ENCODE results near the gene RGCC. TPM values are rescaled to one million over a fixed set of nuclear protein-coding genes. Genes with fewer than 3 reads are reported as not detected.
"Not testable (repeated sequence)": the region's sequence is repeated elsewhere in the genome, so short reads cannot be mapped to it uniquely, and the experiment has no call there.

Gene RGCC
- total and polyA plus RNA-seq, 7 experiments from 2014 or later = 45.9 to 402 (median 197) TPM

DNA sequence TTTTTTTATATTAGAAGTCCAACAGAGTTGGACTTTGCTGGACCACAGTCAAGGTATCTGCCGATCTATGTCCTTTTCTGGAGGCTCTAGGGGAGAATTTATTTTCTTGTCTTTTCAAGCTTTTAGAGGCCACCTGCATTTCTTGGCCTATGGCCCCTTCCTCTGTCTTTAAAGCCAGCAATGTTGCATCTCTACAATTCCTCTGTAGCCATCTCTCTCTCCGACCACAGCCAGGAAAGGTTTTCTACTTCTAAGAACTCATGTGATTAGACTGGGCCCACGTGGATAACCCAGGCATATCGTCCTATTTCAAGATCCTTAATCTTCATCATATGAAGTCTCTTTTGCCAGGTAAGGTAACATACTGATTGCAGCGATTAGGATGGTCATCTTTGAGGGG lies 43.5 kb upstream of the RGCC start:
- Mint-ChIP-seq H3K4me1 (peaks cover 0 to 4% (median 0%) of the 10 kb centered on the region in 7 donors), H3K27me3 (peaks cover 0 to 4% (median 0%) of the 10 kb centered on the region in 5 donors), H3K4me3 (no peak overlapping the region), H3K9me3 (peaks cover 0 to 6% (median 0%) of the 10 kb centered on the region in 11 donors), H3K27ac (no peak overlapping the region), H3K36me3 (peaks cover 0 to 3% (median 0%) of the 10 kb centered on the region in 5 donors)
- Histone ChIP-seq H3K27me3 (ENCODE audit: control insufficient read depth in 2 of 2, insufficient read depth in 2 of 2, low read length in 2 of 2) (no peaks in the 10 kb centered on the region), H3K27ac (ENCODE audit: low read depth, low read length) (no peak overlapping the region), H3K9me3 (ENCODE audit: control insufficient read depth in 2 of 3, low read length in 3 of 3) (no peaks in the 10 kb centered on the region), H3K36me3 (ENCODE audit: control insufficient read depth in 2 of 3, insufficient read depth in 3 of 3, low read length in 3 of 3) (no peaks in the 10 kb centered on the region), H3K4me3 (ENCODE audit: low read length) (no peak overlapping the region), H3K4me1 (ENCODE audit: control insufficient read depth in 2 of 2, insufficient read depth in 2 of 2, low read length in 2 of 2) (no peaks in the 10 kb centered on the region)
- ATAC-seq = no peak
- intact Hi-C loops (cut with micrococcal nuclease) = no loop called here
- DNase-seq = no peak
- CTCF ChIA-PET = interaction anchor here (1.9 to 2.7 kb wide), 2 partner anchors 174 to 239 kb away, joined by 6 to 9 read pairs; no protein-coding TSS in a partner anchor
- POLR2A ChIA-PET = interaction anchor here (0.8 kb wide), 1 partner anchor 303 kb away, joined by 4 read pairs; no protein-coding TSS in a partner anchor

DNA sequence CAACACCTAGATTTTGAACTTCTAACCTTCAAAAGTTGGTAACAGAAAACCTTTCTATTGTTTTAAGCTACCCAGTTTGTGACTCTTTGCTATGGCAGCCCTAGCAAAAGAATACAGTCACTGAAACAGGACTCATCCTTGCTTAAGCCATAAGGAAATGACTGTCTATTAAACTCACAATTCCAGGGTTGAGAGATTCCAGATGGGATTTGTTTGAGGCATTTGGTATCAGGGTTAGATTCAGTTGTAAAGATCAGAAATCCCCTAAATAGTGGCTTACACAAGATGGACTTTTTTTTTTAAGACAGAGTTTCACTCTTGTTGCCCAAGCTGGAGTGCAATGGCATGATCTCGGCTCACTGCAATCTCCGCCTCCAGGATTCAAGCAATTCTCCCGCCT lies 41.1 kb upstream of the RGCC start:
- no peaks in the 10 kb centered on the region for H3K4me1 ChIP-seq (ENCODE audit: control insufficient read depth in 2 of 2, insufficient read depth in 2 of 2, low read length in 2 of 2)
- POLR2A ChIA-PET = interaction anchor here (0.6 to 0.7 kb wide), 3 partner anchors 241 to 639 kb away, joined by 3 read pairs; no protein-coding TSS in a partner anchor
- H3K9me3 ChIP-seq (ENCODE audit: control insufficient read depth in 2 of 3, low read length in 3 of 3) = no peaks in the 10 kb centered on the region
- DNase-seq = no peak
- no peaks in the 10 kb centered on the region for H3K27me3 ChIP-seq (ENCODE audit: control insufficient read depth in 2 of 2, insufficient read depth in 2 of 2, low read length in 2 of 2)
- Mint-ChIP-seq H3K27ac (no peak overlapping the region), H3K4me3 (no peak overlapping the region), H3K27me3 (no peaks in the 10 kb centered on the region), H3K9me3 (peaks cover 0 to 6% (median 0%) of the 10 kb centered on the region in 11 donors), H3K4me1 (peaks cover 0 to 5% (median 0%) of the 10 kb centered on the region in 7 donors), H3K36me3 (peaks cover 0 to 3% (median 0%) of the 10 kb centered on the region in 5 donors)
- no peaks in the 10 kb centered on the region for H3K36me3 ChIP-seq (ENCODE audit: control insufficient read depth in 2 of 3, insufficient read depth in 3 of 3, low read length in 3 of 3)
- no peak overlapping the region for H3K4me3 ChIP-seq (ENCODE audit: low read length)
- ATAC-seq = no peak
- H3K27ac ChIP-seq (ENCODE audit: low read depth, low read length) = no peak overlapping the region
- CTCF ChIA-PET = interaction anchor here (0.6 kb wide), 1 partner anchor 162 kb away, joined by 3 read pairs; no protein-coding TSS in a partner anchor
- intact Hi-C loops (cut with micrococcal nuclease) = no loop called here

DNA sequence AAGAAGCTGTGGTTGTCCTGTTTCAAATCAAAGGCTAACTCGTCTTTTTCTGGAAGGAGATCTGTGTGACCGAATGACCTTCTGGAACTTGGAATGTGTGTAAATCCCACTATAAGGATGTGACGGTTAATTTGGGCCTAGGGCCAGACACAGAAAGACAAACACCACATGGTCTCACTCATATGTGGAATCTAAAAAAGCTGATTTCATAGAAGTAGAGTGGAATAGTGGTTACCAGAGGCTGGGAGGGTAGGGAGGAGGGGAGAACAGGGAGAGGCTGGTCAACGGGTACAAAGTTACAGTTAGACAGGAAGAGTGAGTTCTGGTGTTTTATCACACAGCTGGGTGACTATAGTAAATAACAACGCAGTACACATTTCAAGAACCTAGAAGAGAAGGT lies 39.3 kb upstream of the RGCC start:
- Mint-ChIP-seq H3K9me3 (peaks cover 0 to 6% (median 0%) of the 10 kb centered on the region in 11 donors), H3K27ac (no peak overlapping the region), H3K4me1 (peaks cover 0 to 3% (median 0%) of the 10 kb centered on the region in 7 donors), H3K27me3 (no peaks in the 10 kb centered on the region), H3K4me3 (no peak overlapping the region), H3K36me3 (peaks cover 0 to 3% (median 0%) of the 10 kb centered on the region in 5 donors)
- DNase-seq = no peak
- Histone ChIP-seq H3K4me3 (ENCODE audit: low read length) (no peak overlapping the region), H3K4me1 (ENCODE audit: control insufficient read depth in 2 of 2, insufficient read depth in 2 of 2, low read length in 2 of 2) (no peaks in the 10 kb centered on the region), H3K9me3 (ENCODE audit: control insufficient read depth in 2 of 3, low read length in 3 of 3) (no peaks in the 10 kb centered on the region), H3K27ac (ENCODE audit: low read depth, low read length) (no peak overlapping the region), H3K27me3 (ENCODE audit: control insufficient read depth in 2 of 2, insufficient read depth in 2 of 2, low read length in 2 of 2) (no peaks in the 10 kb centered on the region), H3K36me3 (ENCODE audit: control insufficient read depth in 2 of 3, insufficient read depth in 3 of 3, low read length in 3 of 3) (no peaks in the 10 kb centered on the region)
- intact Hi-C loops (cut with micrococcal nuclease) = no loop called here
- ChIA-PET POLR2A (no interaction called here), CTCF (no interaction called here)
- ATAC-seq = no peak

DNA sequence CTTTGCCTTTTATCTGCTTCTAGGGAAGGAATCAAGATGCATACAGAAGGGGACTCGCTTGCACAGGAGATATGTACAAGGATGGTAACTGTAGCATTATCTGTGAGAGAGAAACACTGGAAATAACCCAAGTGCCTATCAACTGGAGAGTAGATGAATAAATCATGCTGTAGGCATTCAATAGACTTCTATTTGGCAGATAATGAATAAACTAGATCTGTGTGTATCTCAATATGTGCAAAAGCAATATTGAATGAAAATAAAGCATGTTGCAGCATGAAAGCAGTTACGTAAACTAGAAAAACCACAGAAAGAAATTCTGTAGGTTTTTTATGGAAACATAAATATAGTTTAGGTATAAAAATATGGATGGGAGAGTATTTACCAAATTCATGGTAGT lies 38.6 kb upstream of the RGCC start:
- ATAC-seq (no peak), DNase-seq (no peak)
- H3K9me3 ChIP-seq (ENCODE audit: control insufficient read depth in 2 of 3, low read length in 3 of 3) = no peaks in the 10 kb centered on the region
- intact Hi-C loops (cut with micrococcal nuclease) = no loop called here
- H3K27ac ChIP-seq (ENCODE audit: low read depth, low read length) = no peak overlapping the region
- H3K4me1 ChIP-seq (ENCODE audit: control insufficient read depth in 2 of 2, insufficient read depth in 2 of 2, low read length in 2 of 2) = no peaks in the 10 kb centered on the region
- H3K36me3 ChIP-seq (ENCODE audit: control insufficient read depth in 2 of 3, insufficient read depth in 3 of 3, low read length in 3 of 3) = no peaks in the 10 kb centered on the region
- POLR2A ChIA-PET = no interaction called here
- Mint-ChIP-seq H3K27ac (no peak overlapping the region), H3K27me3 (no peaks in the 10 kb centered on the region), H3K9me3 (peaks cover 0 to 6% (median 0%) of the 10 kb centered on the region in 11 donors), H3K36me3 (peaks cover 0 to 3% (median 0%) of the 10 kb centered on the region in 5 donors), H3K4me3 (no peak overlapping the region), H3K4me1 (peaks cover 0 to 3% (median 0%) of the 10 kb centered on the region in 7 donors)
- no peaks in the 10 kb centered on the region for H3K27me3 ChIP-seq (ENCODE audit: control insufficient read depth in 2 of 2, insufficient read depth in 2 of 2, low read length in 2 of 2)
- CTCF ChIA-PET = no interaction called here
- H3K4me3 ChIP-seq (ENCODE audit: low read length) = no peak overlapping the region

DNA sequence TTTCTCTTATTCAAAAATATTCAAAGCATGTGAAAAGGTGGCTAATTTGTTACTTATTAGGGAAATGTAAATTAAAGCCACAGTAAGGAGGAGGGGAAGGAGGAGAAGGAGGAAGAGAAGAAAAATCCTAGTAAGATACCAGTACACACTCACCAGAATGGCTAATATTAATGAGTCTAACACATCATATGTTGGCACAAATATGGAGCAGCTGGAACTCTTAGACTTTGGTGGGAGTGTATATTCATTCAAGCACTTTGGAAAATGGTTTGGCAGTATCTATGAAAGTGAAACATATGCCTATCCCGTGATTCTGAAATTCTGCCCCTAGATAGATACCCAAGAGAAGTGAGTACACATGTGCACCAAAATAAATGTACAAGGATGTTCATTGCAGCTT lies 38.1 kb upstream of the RGCC start:
- Mint-ChIP-seq H3K36me3 (peaks cover 0 to 3% (median 0%) of the 10 kb centered on the region in 5 donors), H3K9me3 (peaks cover 0 to 6% (median 0%) of the 10 kb centered on the region in 11 donors), H3K27ac (no peak overlapping the region), H3K4me1 (peaks cover 0 to 3% (median 0%) of the 10 kb centered on the region in 7 donors), H3K4me3 (no peak overlapping the region), H3K27me3 (no peaks in the 10 kb centered on the region)
- no peaks in the 10 kb centered on the region for H3K36me3 ChIP-seq (ENCODE audit: control insufficient read depth in 2 of 3, insufficient read depth in 3 of 3, low read length in 3 of 3)
- DNase-seq (no peak), ATAC-seq (no peak)
- H3K9me3 ChIP-seq (ENCODE audit: control insufficient read depth in 2 of 3, low read length in 3 of 3) = no peaks in the 10 kb centered on the region
- ChIA-PET POLR2A (no interaction called here), CTCF (no interaction called here)
- no peak overlapping the region for H3K27ac ChIP-seq (ENCODE audit: low read depth, low read length)
- H3K27me3 ChIP-seq (ENCODE audit: control insufficient read depth in 2 of 2, insufficient read depth in 2 of 2, low read length in 2 of 2) = no peaks in the 10 kb centered on the region
- intact Hi-C loops (cut with micrococcal nuclease) = no loop called here
- H3K4me1 ChIP-seq (ENCODE audit: control insufficient read depth in 2 of 2, insufficient read depth in 2 of 2, low read length in 2 of 2) = no peaks in the 10 kb centered on the region
- H3K4me3 ChIP-seq (ENCODE audit: low read length) = no peak overlapping the region

DNA sequence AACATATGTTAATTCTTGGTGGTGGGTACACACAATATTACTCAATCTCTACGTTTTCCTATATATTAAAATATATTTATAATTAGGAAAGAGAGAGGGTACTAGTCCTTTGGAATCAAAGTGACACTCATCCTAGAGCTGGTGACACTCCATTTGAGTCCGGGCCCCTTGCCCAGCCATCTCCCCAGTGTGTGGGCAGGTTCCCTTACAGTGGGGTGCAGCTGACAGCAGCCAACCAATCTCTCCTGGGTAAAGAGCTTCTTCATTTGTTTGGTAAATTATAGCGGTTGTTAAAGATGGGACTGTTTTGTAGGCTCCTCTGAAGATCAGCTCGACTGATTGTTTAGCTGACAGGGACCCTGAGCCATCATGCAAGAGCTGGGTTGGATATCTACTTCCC lies 37.2 kb upstream of the RGCC start:
- Histone ChIP-seq H3K9me3 (ENCODE audit: control insufficient read depth in 2 of 3, low read length in 3 of 3) (no peaks in the 10 kb centered on the region), H3K36me3 (ENCODE audit: control insufficient read depth in 2 of 3, insufficient read depth in 3 of 3, low read length in 3 of 3) (no peaks in the 10 kb centered on the region), H3K27ac (ENCODE audit: low read depth, low read length) (no peak overlapping the region), H3K4me3 (ENCODE audit: low read length) (no peak overlapping the region), H3K27me3 (ENCODE audit: control insufficient read depth in 2 of 2, insufficient read depth in 2 of 2, low read length in 2 of 2) (no peaks in the 10 kb centered on the region), H3K4me1 (ENCODE audit: control insufficient read depth in 2 of 2, insufficient read depth in 2 of 2, low read length in 2 of 2) (no peaks in the 10 kb centered on the region)
- H3K4me1 Mint-ChIP-seq = peaks cover 0 to 3% (median 0%) of the 10 kb centered on the region in 7 donors
- H3K4me3 Mint-ChIP-seq = no peak overlapping the region
- H3K36me3 Mint-ChIP-seq = peaks cover 0 to 3% (median 0%) of the 10 kb centered on the region in 5 donors
- POLR2A ChIA-PET = interaction anchor here (0.6 kb wide), 1 partner anchor 216 kb away, joined by 3 read pairs; no protein-coding TSS in a partner anchor
- ATAC-seq (no peak), DNase-seq (no peak)
- H3K27me3 Mint-ChIP-seq = no peaks in the 10 kb centered on the region
- CTCF ChIA-PET = interaction anchor here (0.7 to 1.5 kb wide), 2 partner anchors 9 to 230 kb away, joined by 3 to 4 read pairs; no protein-coding TSS in a partner anchor
- H3K9me3 Mint-ChIP-seq = peaks cover 0 to 6% (median 0%) of the 10 kb centered on the region in 11 donors
- intact Hi-C loops (cut with micrococcal nuclease) = no loop called here
- H3K27ac Mint-ChIP-seq = peak overlapping the region in 2 of 9 donors; percentile 17 to 28

DNA sequence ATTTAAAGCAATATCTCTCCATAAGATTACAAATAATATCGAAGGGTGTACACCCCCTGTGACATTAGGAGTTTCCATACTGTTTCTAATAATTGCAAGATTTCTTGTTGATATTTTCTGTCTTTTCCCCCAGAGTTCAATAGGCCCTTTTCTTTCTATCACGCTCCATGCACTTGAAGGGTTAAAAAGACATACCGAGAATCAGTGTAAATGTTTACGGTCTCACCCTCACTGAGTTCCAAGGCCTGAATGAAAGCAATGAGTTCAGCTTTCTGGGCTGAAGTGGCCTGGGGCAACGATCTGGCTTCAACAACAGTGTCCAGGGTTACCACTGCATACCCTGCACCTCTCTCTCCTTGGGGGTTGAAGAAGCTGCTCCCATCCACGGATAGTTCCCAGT lies 36.0 kb upstream of the RGCC start:
- H3K4me3 Mint-ChIP-seq; CTCF ChIA-PET; intact Hi-C loops (cut with micrococcal nuclease); H3K4me3 ChIP-seq (ENCODE audit: low read length); H3K27ac ChIP-seq (ENCODE audit: low read depth, low read length); H3K27me3 Mint-ChIP-seq; H3K27me3 ChIP-seq (ENCODE audit: control insufficient read depth in 2 of 2, insufficient read depth in 2 of 2, low read length in 2 of 2); H3K36me3 ChIP-seq (ENCODE audit: control insufficient read depth in 2 of 3, insufficient read depth in 3 of 3, low read length in 3 of 3); POLR2A ChIA-PET; H3K4me1 ChIP-seq (ENCODE audit: control insufficient read depth in 2 of 2, insufficient read depth in 2 of 2, low read length in 2 of 2); DNase-seq; H3K9me3 Mint-ChIP-seq; H3K36me3 Mint-ChIP-seq; H3K4me1 Mint-ChIP-seq; ATAC-seq; H3K9me3 ChIP-seq (ENCODE audit: control insufficient read depth in 2 of 3, low read length in 3 of 3): not testable (repeated sequence)
- H3K27ac Mint-ChIP-seq = peak overlapping the region in 1 of 9 donors; percentile 26

Data from naive thymus-derived CD4-positive, alpha-beta T cell (primary cell).